ENCODE measurements around the gene GNAZ.

- TF ChIP-seq POLR2A (IDR thresholded peaks at IDR 0.05) (no peak), CTCF (IDR thresholded peaks at IDR 0.05) (no peak)
Observed at GRCh38 chr22:23084453-23085350, 14.4 kb downstream of the GNAZ start.

All from esophagus squamous epithelium (tissue), 4 donors.